Caco-2 (cell line): ENCODE results near the gene F2RL2. TPM values are rescaled to one million over a fixed set of nuclear protein-coding genes. Genes with fewer than 3 reads are reported as not detected.

Source experiments
- Bru-seq: library from RNA; stranded (reverse); fragments of 400-500 nt; gene quantifications from one replicate; lab custom pipeline; 2021; lab: Mats Ljungman, UMichigan
- BruChase-seq, 2 experiments: library from RNA; stranded (reverse); fragments of 400-500 nt; gene quantifications; one replicate each; lab custom pipeline; 2021; lab: Mats Ljungman, UMichigan
- BruUV-seq: library from RNA; stranded (reverse); fragments of 400-500 nt; replicated peaks from 2 replicates; lab custom pipeline; 2021; lab: Mats Ljungman, UMichigan
- CTCF ChIA-PET: fragments of 300-600 bp; sonication (Branson Sonifier 250); formaldehyde crosslinking; loops from one replicate; lab custom pipeline; 2022; ENCODE audit warnings: antibody characterized with exemption; lab: Charles Lee
- POLR2A ChIA-PET: fragments of 300-600 bp; sonication (Branson Sonifier 250); formaldehyde crosslinking; loops from one replicate; lab custom pipeline; 2022; ENCODE audit warnings: antibody characterized with exemption; lab: Charles Lee
- DNase-seq, 2 experiments: peaks; one replicate each; pipeline versions ENCODE4 v3.0.0 to v3.0.0-alpha.2; 2020 to 2022
- H3K27me3 ChIP-seq: replicated peaks from 2 replicates; pipeline ENCODE4 v1.6.0; 2011; ENCODE audit warnings: low read length; ENCODE audit not compliant: control insufficient read depth, insufficient read depth
- H3K36me3 ChIP-seq: 2 replicates; pipeline ENCODE4 v1.5.1; 2011; ENCODE audit warnings: low read length; ENCODE audit not compliant: control insufficient read depth, insufficient read depth
- H3K4me1 ChIP-seq: fragments of 250-450 bp; sonication (Bioruptor Pico); 2 replicates; pipeline ENCODE4 v1.5.1; 2020; ENCODE audit warnings: mild to moderate bottlenecking
- H3K4me3 ChIP-seq: 2 replicates; pipeline ENCODE4 v1.5.1; 2011; ENCODE audit warnings: low read depth, mild to moderate bottlenecking, control low read depth, low read length
- H3K9me3 ChIP-seq: fragments of 250-450 bp; sonication (Bioruptor Pico); 2 replicates; pipeline ENCODE4 v1.5.1; 2020; ENCODE audit warnings: mild to moderate bottlenecking, moderate library complexity
- H3K27ac Mint-ChIP-seq: one replicate; pipeline ENCODE4 v1.8.0; 2022; ENCODE audit warnings: mixed read lengths; ENCODE audit not compliant: unreplicated experiment
- H3K27me3 Mint-ChIP-seq: one replicate; pipeline ENCODE4 v1.8.0; 2022; ENCODE audit warnings: mixed read lengths; ENCODE audit not compliant: insufficient read depth, unreplicated experiment
- H3K36me3 Mint-ChIP-seq: one replicate; pipeline ENCODE4 v1.8.0; 2022; ENCODE audit warnings: mild to moderate bottlenecking, mixed read lengths; ENCODE audit not compliant: insufficient read depth, unreplicated experiment
- H3K4me1 Mint-ChIP-seq: one replicate; pipeline ENCODE4 v1.8.0; 2022; ENCODE audit warnings: low read depth, mixed read lengths; ENCODE audit not compliant: unreplicated experiment
- H3K4me3 Mint-ChIP-seq: one replicate; pipeline ENCODE4 v1.8.0; 2022; ENCODE audit warnings: mild to moderate bottlenecking, moderate library complexity, mixed read lengths; ENCODE audit not compliant: unreplicated experiment
- H3K9me3 Mint-ChIP-seq: one replicate; pipeline ENCODE4 v1.8.0; 2022; ENCODE audit warnings: mixed read lengths; ENCODE audit not compliant: unreplicated experiment
- CTCF ChIP-seq, 2 experiments: fragments of 200-600 bp in 1 of 2; IDR thresholded peaks; 1 replicate in 1 of 2; 2 replicates in 1 of 2; pipeline versions ENCODE4 v1.5.1 to v1.8.0; 2011 to 2022; ENCODE audit warnings: antibody characterized with exemption in 1 of 2, control low read depth in 1 of 2, inconsistent platforms in 1 of 2, low read depth in 1 of 2, low read length in 1 of 2, mild to moderate bottlenecking in 1 of 2, moderate library complexity in 1 of 2; ENCODE audit not compliant: insufficient read depth in 1 of 2, severe bottlenecking in 1 of 2, unreplicated experiment in 1 of 2
- intact Hi-C: fragments of 100-400 bp; cut with micrococcal nuclease; formaldehyde crosslinking; loops from one replicate; pipeline ENCODE4 v1.10.0; 2022; ENCODE audit not compliant: unreplicated experiment
- long read RNA-seq: library from polyadenylated mRNA; stranded (forward); transcript quantifications from one replicate; pipeline ENCODE4 v2.0.0, GENCODE V29; 2022
- total RNA-seq: library from RNA; stranded (reverse); gene quantifications from 2 replicates; pipeline ENCODE4 v1.2.3, GENCODE V29; 2022

Gene F2RL2
- not detected in 2 replicates for total RNA-seq
- Bru-seq, nascent RNA = percentile 15 among the genes with signal in this experiment
- BruChase-seq, experiment 1, labeled RNA remaining after a 2-hour chase = percentile 13 among the genes with signal in this experiment
- percentile 14 among the genes with signal in this experiment for BruChase-seq, experiment 2, labeled RNA remaining after a 6-hour chase
- long read RNA-seq, partial matches to known transcripts = 0 of 2 reads
- long read RNA-seq, other reads (novel, unspliced or antisense) = 2 of 2 reads

GRCh38 chr5:76622973-76623596 is at the start of gene F2RL2:
Gene F2RL2 (minus strand): TSS chr5:76623403. CDS start chr5:76623230, 173 bp downstream.
- Mint-ChIP-seq H3K27ac (no peak within 1 kb of the TSS), H3K9me3 (no peaks in the 10 kb centered on the region), H3K4me3 (no peak within 1 kb of the TSS), H3K36me3 (peaks cover 29% of the 10 kb centered on the region), H3K27me3 (no peaks in the 10 kb centered on the region), H3K4me1 (no peaks in the 10 kb centered on the region)
- ChIA-PET POLR2A (no interaction called here), CTCF (no interaction called here)
- H3K27me3 ChIP-seq = no peaks in the 10 kb centered on the region
- intact Hi-C loops = no loop called here
- TF ChIP-seq CTCF (IDR thresholded peaks at IDR 0.05; ENCODE audit: insufficient read depth in 1 of 2, low read depth in 1 of 2, low read length in 1 of 2, severe bottlenecking in 1 of 2, unreplicated experiment in 1 of 2) = no peak
- H3K4me3 ChIP-seq = no peak within 1 kb of the TSS
- no peak for DNase-seq
- peaks cover 4% of the 10 kb centered on the region; the same call in 1 of the 2 replicates for H3K4me1 ChIP-seq
- no peaks in the 10 kb centered on the region for H3K9me3 ChIP-seq
- no TSS peak for BruUV-seq
- no peaks in the 10 kb centered on the region for H3K36me3 ChIP-seq

GRCh38 chr5:76672242-76672641 is 49.0 kb upstream of the F2RL2 start:
- ChIA-PET POLR2A (no interaction called here), CTCF (no interaction called here)
- no peaks in the 10 kb centered on the region for H3K27me3 Mint-ChIP-seq
- H3K4me3 Mint-ChIP-seq = no peak overlapping the region
- peaks cover 63% of the 10 kb centered on the region for H3K36me3 Mint-ChIP-seq
- Histone ChIP-seq H3K9me3 (no peaks in the 10 kb centered on the region), H3K4me1 (no peaks in the 10 kb centered on the region), H3K27me3 (no peaks in the 10 kb centered on the region), H3K36me3 (no peaks in the 10 kb centered on the region; the same call in 1 of the 2 replicates), H3K4me3 (no peak overlapping the region)
- intact Hi-C loops = no loop called here
- no peak for TF ChIP-seq CTCF (IDR thresholded peaks at IDR 0.05; ENCODE audit: insufficient read depth in 1 of 2, low read depth in 1 of 2, low read length in 1 of 2, severe bottlenecking in 1 of 2, unreplicated experiment in 1 of 2)
- no peak overlapping the region for H3K27ac Mint-ChIP-seq
- H3K9me3 Mint-ChIP-seq = no peaks in the 10 kb centered on the region
- peaks cover 7% of the 10 kb centered on the region for H3K4me1 Mint-ChIP-seq
- no TSS peak for BruUV-seq
- DNase-seq = no peak

- no peaks in the 10 kb centered on the region for H3K27me3 ChIP-seq
- TF ChIP-seq CTCF (IDR thresholded peaks at IDR 0.05; ENCODE audit: insufficient read depth in 1 of 2, low read depth in 1 of 2, low read length in 1 of 2, severe bottlenecking in 1 of 2, unreplicated experiment in 1 of 2) = no peak
- Mint-ChIP-seq H3K27me3 (no peaks in the 10 kb centered on the region), H3K9me3 (no peaks in the 10 kb centered on the region), H3K4me1 (peaks cover 7% of the 10 kb centered on the region), H3K36me3 (peaks cover 53% of the 10 kb centered on the region), H3K4me3 (no peak overlapping the region), H3K27ac (no peak overlapping the region)
- no peaks in the 10 kb centered on the region for H3K9me3 ChIP-seq
- no peaks in the 10 kb centered on the region; the same call in 1 of the 2 replicates for H3K36me3 ChIP-seq
- ChIA-PET POLR2A (no interaction called here), CTCF (no interaction called here)
- BruUV-seq = no TSS peak
- intact Hi-C loops = no loop called here
- H3K4me1 ChIP-seq = no peaks in the 10 kb centered on the region; the same call in 1 of the 2 replicates
- DNase-seq = no peak
- no peak overlapping the region for H3K4me3 ChIP-seq
Observed at GRCh38 chr5:76670508-76670907, 47.3 kb upstream of the F2RL2 start.
